Tibial artery (tissue), 4 donors: Measurements from ENCODE around the gene TBCEL.

ENCODE experiments used
- DNase-seq, 2 donors: peaks; one replicate each; pipeline ENCODE4 v3.0.0-alpha.2; 2019
- H3K27ac ChIP-seq, 2 donors: fragments of 200-600 bp; sonication (generic) in 1 of 2; 1 replicate in 1 of 2; 2 replicates in 1 of 2; pipeline ENCODE4 v1.5.1; 2018 to 2019; ENCODE audit warnings: mild to moderate bottlenecking in 1 of 2
- H3K27me3 ChIP-seq, 2 donors: fragments of 200-600 bp; sonication (generic) in 1 of 2; one replicate each; pipeline versions ENCODE4 v1.5.1 to v1.6.0; 2016 to 2019
- H3K36me3 ChIP-seq, 3 donors: fragments of 200-600 bp; sonication (generic) in 2 of 3; one replicate each; pipeline ENCODE4 v1.5.1; 2016 to 2019; ENCODE audit warnings: mild to moderate bottlenecking in 2 of 3
- H3K4me1 ChIP-seq, 4 donors: fragments of 200-600 bp; sonication (generic) in 2 of 4; 1 replicate in 3 of 4; 2 replicates in 1 of 4; pipeline ENCODE4 v1.5.1; 2016 to 2019
- H3K4me3 ChIP-seq, 2 donors: fragments of 200-600 bp; sonication (generic) in 1 of 2; 1 replicate in 1 of 2; 2 replicates in 1 of 2; pipeline ENCODE4 v1.5.1; 2018 to 2019; ENCODE audit warnings: mild to moderate bottlenecking in 2 of 2
- H3K9me3 ChIP-seq, 3 donors: fragments of 200-600 bp; sonication (generic) in 1 of 3; one replicate each; pipeline ENCODE4 v1.5.1; 2016 to 2019
- CTCF ChIP-seq, 2 experiments: fragments of 200-600 bp in 1 of 2; fragments of 450-650 bp in 1 of 2; IDR thresholded peaks; one replicate each; pipeline ENCODE4 v1.5.1; 2017 to 2019; ENCODE audit warnings: antibody characterized with exemption in 2 of 2, mild to moderate bottlenecking in 1 of 2, moderate library complexity in 1 of 2
- intact Hi-C: fragments of 100-400 bp; cut with DNase I; formaldehyde crosslinking; loops from one replicate; pipeline ENCODE4 v1.15.0; 2023; ENCODE audit warnings: low total_unique reads

The TBCEL gene

GRCh38 chr11:121127809-121128208 lies 103.9 kb downstream of the TBCEL start:
- H3K36me3 ChIP-seq, result no peaks in the 10 kb centered on the region
- no peaks in the 10 kb centered on the region for H3K27me3 ChIP-seq
- peaks cover 0 to 5% (median 0%) of the 10 kb centered on the region in 3 donors for H3K9me3 ChIP-seq
- H3K4me3 ChIP-seq, result no peak overlapping the region
- no peak overlapping the region for H3K27ac ChIP-seq
- DNase-seq, result no peak
- no peak for TF ChIP-seq CTCF (IDR thresholded peaks at IDR 0.05)
- H3K4me1 ChIP-seq, result no peaks in the 10 kb centered on the region
- intact Hi-C loops, result no loop called here

GRCh38 chr11:121129362-121130340 lies 105.7 kb downstream of the TBCEL start:
- intact Hi-C loops, result no loop called here
- Histone ChIP-seq H3K4me1 (no peaks in the 10 kb centered on the region), H3K4me3 (no peak overlapping the region), H3K9me3 (no peaks in the 10 kb centered on the region), H3K27me3 (no peaks in the 10 kb centered on the region), H3K27ac (no peak overlapping the region), H3K36me3 (no peaks in the 10 kb centered on the region)
- no peak for TF ChIP-seq CTCF (IDR thresholded peaks at IDR 0.05)
- DNase-seq, result no peak

- Histone ChIP-seq H3K4me3 (no peak overlapping the region), H3K27me3 (no peaks in the 10 kb centered on the region), H3K9me3 (no peaks in the 10 kb centered on the region), H3K36me3 (no peaks in the 10 kb centered on the region), H3K27ac (no peak overlapping the region), H3K4me1 (no peaks in the 10 kb centered on the region)
- no peak for DNase-seq
- TF ChIP-seq CTCF (IDR thresholded peaks at IDR 0.05), result no peak
- intact Hi-C loops, result no loop called here
Observed at GRCh38 chr11:121131656-121132055, 107.8 kb downstream of the TBCEL start.

- Histone ChIP-seq H3K9me3 (no peaks in the 10 kb centered on the region), H3K27ac (no peak overlapping the region), H3K36me3 (no peaks in the 10 kb centered on the region), H3K4me1 (no peaks in the 10 kb centered on the region), H3K27me3 (no peaks in the 10 kb centered on the region), H3K4me3 (no peak overlapping the region)
- no peak for TF ChIP-seq CTCF (IDR thresholded peaks at IDR 0.05)
- DNase-seq, result no peak
- intact Hi-C loops, result no loop called here
Observed at GRCh38 chr11:121132211-121132976, 108.5 kb downstream of the TBCEL start.

GRCh38 chr11:121134741-121135312 lies 110.9 kb downstream of the TBCEL start:
- no peak for DNase-seq
- TF ChIP-seq CTCF (IDR thresholded peaks at IDR 0.05), result no peak
- Histone ChIP-seq H3K27ac (no peak overlapping the region), H3K27me3 (no peaks in the 10 kb centered on the region), H3K9me3 (no peaks in the 10 kb centered on the region), H3K36me3 (no peaks in the 10 kb centered on the region), H3K4me3 (no peak overlapping the region), H3K4me1 (no peaks in the 10 kb centered on the region)
- intact Hi-C loops, result no loop called here
